Adrenal gland (tissue), 12 donors: ENCODE data around the gene POLG2. TPM values are rescaled to one million over a fixed set of nuclear protein-coding genes. Genes with fewer than 3 reads are reported as not detected.

Experiments used
- DNase-seq, 7 donors: peaks; one replicate each; pipeline ENCODE4 v3.0.0-alpha.2; 2019 to 2020
- H3K27ac ChIP-seq, 5 donors: fragments of 200-600 bp; sonication (generic) in 4 of 5; 1 replicate in 3 of 5; 2 replicates in 2 of 5; pipeline versions ENCODE4 v1.5.1 to v1.8.0; 2016 to 2020; ENCODE audit warnings: mild to moderate bottlenecking in 1 of 5
- H3K27me3 ChIP-seq: fragments of 200-600 bp; 2 replicates; pipeline ENCODE4 v1.8.0; 2021
- H3K36me3 ChIP-seq, 2 donors: fragments of 200-600 bp; replicated peaks in 1 of 2; 1 replicate in 1 of 2; 2 replicates in 1 of 2; pipeline versions ENCODE4 v1.5.1 to v1.8.0; 2018 to 2022
- H3K4me1 ChIP-seq, 2 donors: fragments of 200-600 bp; replicated peaks in 1 of 2; 1 replicate in 1 of 2; 2 replicates in 1 of 2; pipeline versions ENCODE4 v1.5.1 to v1.8.0; 2018 to 2021
- H3K4me3 ChIP-seq, 4 donors: fragments of 200-600 bp; sonication (generic) in 3 of 4; one replicate each; pipeline ENCODE4 v1.5.1; 2016 to 2018
- H3K9me3 ChIP-seq, 3 donors: fragments of 200-600 bp; sonication (generic) in 1 of 3; replicated peaks in 1 of 3; 1 replicate in 2 of 3; 2 replicates in 1 of 3; pipeline versions ENCODE4 v1.5.1 to v1.8.0; 2016 to 2021
- POLR2A ChIP-seq, 2 donors: fragments of 450-650 bp; IDR thresholded peaks; one replicate each; pipeline ENCODE4 v1.6.1; 2017; ENCODE audit warnings: antibody characterized with exemption in 2 of 2, mild to moderate bottlenecking in 2 of 2, moderate library complexity in 1 of 2
- WGBS, 4 donors: extraction: QIAGEN DNeasy Blood & Tissue Kit in 2 of 4; methylation state at CpG; one replicate each; pipeline versions ENCODE4 v1.1.5 to v1.1.7; 2013 to 2017; 5-methylcytosine and 5-hydroxymethylcytosine counted together
- intact Hi-C, 2 donors: fragments of 100-400 bp; cut with DNase I; formaldehyde crosslinking; loops; one replicate each; pipeline versions ENCODE4 v1.14.1 to v1.15.0; 2022 to 2023
- polyA plus RNA-seq, 3 donors: library from polyadenylated mRNA; stranded (reverse); fragments of 200-250 nt in 2 of 3; fragments of 350-450 nt in 1 of 3; fragmentation: Illumina TruSeq in 1 of 3; extraction: RNeasy Lipid Tissue Mini Kit (QIAGEN cat#74804) in 1 of 3; gene quantifications; one replicate each; pipeline ENCODE4 v1.2.3, GENCODE V29; 2013 to 2014
- total RNA-seq, 9 donors: library from RNA; depleted of rRNA in 4 of 9; stranded (reverse); fragments of >200 nt in 4 of 9; fragments of 120-200 nt in 1 of 9; fragmentation: NEBNext Ultra II Directional in 1 of 9; extraction: Animal tissue kit (Norgen Biotek cat#: 25700) in 1 of 9; gene quantifications; one replicate each; pipeline versions ENCODE4 v1.1.0 to v1.2.4, GENCODE V29; 2013 to 2023
- TF ChIP-seq, protein P1 (sequence below), 6 experiments: fragments of 450-650 bp in 4 of 6; fragments of 200-600 bp in 2 of 6; sonication (generic) in 1 of 6; IDR thresholded peaks; 1 replicate in 5 of 6; 2 replicates in 1 of 6; pipeline versions ENCODE4 v1.5.1 to v1.8.0; 2016 to 2021; ENCODE audit warnings: antibody characterized with exemption in 6 of 6, mild to moderate bottlenecking in 2 of 6, moderate library complexity in 1 of 6
- donor health status: healthy with polysubstance abuse.
- donor health status: Bipolar disorder and iron deficiency.
- donor health status: DM: yes; HTN: yes; CAD: no.
- donor health status: DM: no; HTN: no; CAD: no.
- donor health status: DM: no; HTN: no; CAD: no.
- donor health status: DM: yes; HTN: yes; CAD: no.

POLG2 gene
- total and polyA plus RNA-seq, 12 donors: 3.1 to 28.7 (median 11.1) TPM

DNA sequence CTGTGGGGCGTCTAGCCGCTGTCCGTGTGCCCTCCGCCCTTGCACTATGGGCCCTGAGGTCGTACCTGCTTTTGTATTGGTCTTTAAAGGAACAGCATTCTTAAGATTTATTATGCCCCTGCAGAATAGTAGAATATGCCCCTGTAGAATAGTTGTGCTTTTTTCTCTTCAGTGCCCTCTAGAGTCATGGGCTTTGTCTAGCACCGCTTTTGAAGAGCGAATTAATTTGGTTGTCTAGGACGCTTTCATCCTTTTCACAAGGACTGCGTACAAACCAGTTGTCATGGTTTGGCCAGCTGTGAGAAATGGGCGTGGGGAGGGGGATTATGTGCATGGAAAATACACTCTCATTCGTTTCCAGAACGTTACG is 10.5 kb upstream of the POLG2 start:
- Histone ChIP-seq H3K9me3 (no peaks in the 10 kb centered on the region), H3K36me3 (peaks cover 0 to 49% of the 10 kb centered on the region in 2 donors), H3K27ac (peak overlapping the region; percentile 100), H3K4me1 (peaks cover 24 to 41% of the 10 kb centered on the region in 2 donors), H3K4me3 (peak overlapping the region; percentile 52 to 95 (median 82)), H3K27me3 (no peaks in the 10 kb centered on the region)
- no peak for TF ChIP-seq POLR2A (IDR thresholded peaks at IDR 0.05)
- TF ChIP-seq, protein P1, sequence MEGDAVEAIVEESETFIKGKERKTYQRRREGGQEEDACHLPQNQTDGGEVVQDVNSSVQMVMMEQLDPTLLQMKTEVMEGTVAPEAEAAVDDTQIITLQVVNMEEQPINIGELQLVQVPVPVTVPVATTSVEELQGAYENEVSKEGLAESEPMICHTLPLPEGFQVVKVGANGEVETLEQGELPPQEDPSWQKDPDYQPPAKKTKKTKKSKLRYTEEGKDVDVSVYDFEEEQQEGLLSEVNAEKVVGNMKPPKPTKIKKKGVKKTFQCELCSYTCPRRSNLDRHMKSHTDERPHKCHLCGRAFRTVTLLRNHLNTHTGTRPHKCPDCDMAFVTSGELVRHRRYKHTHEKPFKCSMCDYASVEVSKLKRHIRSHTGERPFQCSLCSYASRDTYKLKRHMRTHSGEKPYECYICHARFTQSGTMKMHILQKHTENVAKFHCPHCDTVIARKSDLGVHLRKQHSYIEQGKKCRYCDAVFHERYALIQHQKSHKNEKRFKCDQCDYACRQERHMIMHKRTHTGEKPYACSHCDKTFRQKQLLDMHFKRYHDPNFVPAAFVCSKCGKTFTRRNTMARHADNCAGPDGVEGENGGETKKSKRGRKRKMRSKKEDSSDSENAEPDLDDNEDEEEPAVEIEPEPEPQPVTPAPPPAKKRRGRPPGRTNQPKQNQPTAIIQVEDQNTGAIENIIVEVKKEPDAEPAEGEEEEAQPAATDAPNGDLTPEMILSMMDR (IDR thresholded peaks at IDR 0.05): peak in 5 of 6 experiments; percentile 32 to 53 (median 39)
- peak in 5 of 7 donors; percentile 49 to 73 (median 56) for DNase-seq
- WGBS, 4 donors: 0% methylated on average over 13 of the region's 13 CpGs
- intact Hi-C loops: no loop called here

DNA sequence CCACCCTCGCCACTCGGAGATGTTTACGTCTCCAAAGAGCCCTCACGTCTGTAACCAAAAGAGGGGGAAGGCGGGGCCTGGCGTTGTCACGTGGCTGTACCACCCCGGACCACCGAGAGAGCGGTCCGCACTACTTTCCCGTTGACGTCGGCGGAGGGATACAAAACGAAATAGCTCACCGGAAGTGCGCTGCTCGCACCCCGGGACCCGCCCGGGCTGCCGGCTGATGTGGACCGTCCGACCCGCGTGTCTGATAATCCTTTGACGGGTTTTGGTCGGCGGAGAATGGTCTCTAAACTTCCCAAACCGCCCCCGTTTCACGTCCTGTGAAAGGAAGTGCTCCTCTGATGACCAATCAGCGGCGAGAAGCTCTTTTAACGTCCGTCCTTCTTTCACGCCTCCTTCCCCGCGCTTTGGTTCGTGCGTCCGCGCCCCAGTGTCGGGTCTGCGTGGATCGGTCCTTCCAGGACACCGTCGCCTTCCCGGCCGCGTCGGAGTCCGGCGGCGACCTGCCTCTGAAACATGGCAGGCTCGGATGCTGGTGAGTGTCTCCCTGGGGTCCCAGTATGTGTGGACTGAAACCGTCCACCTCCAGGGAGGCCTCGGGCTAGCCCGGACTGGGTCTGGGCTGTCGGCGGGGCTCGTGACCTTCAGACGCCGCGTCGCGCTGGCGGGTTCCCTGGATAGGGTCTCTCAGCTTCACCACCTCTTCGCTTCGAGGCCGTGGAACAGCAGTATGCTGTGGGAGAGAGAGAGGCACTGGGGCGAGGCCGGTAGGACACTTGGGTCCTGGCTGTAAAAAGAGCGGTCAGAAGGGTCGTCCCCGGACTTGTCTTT is 9.9 kb upstream of the POLG2 start, which contains the start of gene CEP95:
CEP95 (plus strand) TSS at position 402 of the 837 bp plus-strand sequence; CDS start at position 523, 121 bp downstream.
- Histone ChIP-seq H3K9me3 (no peaks in the 10 kb centered on the region), H3K27me3 (no peaks in the 10 kb centered on the region), H3K36me3 (peaks cover 0 to 49% of the 10 kb centered on the region in 2 donors), H3K4me3 (peak within 1 kb of the TSS; percentile 52 to 97 (median 92)), H3K4me1 (peaks cover 30 to 47% of the 10 kb centered on the region in 2 donors), H3K27ac (peak within 1 kb of the TSS; percentile 100)
- peak; percentile 93 to 98 (median 96) for DNase-seq
- WGBS, 4 donors: 0 to 2% (median 0%) methylated on average over 15 to 77 of the region's 77 CpGs
- TF ChIP-seq, protein P1 (IDR thresholded peaks at IDR 0.05): peak in 1 of 6 experiments; percentile 14
- peak in 1 of 2 donors; percentile 71 for TF ChIP-seq POLR2A (IDR thresholded peaks at IDR 0.05)
- intact Hi-C loops: no loop called here

DNA sequence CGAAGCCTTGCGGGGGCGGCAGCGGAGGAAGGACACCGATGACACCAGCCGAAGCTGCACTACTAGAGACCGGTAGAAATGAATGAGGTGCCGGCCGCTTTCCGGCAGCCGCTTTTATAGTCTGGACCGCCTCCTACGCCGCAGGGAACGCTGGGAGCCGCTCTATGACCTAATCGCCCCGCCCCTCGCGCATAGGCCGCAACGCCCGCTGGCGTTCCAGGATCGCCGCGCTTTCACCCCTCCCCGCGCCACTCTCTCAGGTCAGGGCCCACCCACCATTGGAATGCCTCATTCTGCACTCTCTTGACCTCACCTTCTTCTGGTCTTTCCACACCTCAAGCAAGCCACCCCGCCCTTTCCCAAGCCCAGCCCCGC is 9.3 kb upstream of the POLG2 start, which contains the start of gene DDX5:
DDX5 (minus strand) TSS at position 89 of the 375 bp plus-strand sequence. CDS start 170 bp downstream, outside the sequence.
- TF ChIP-seq, protein P1 (IDR thresholded peaks at IDR 0.05): no peak
- peak; percentile 99 for TF ChIP-seq POLR2A (IDR thresholded peaks at IDR 0.05)
- Histone ChIP-seq H3K27me3 (no peaks in the 10 kb centered on the region), H3K27ac (peak within 1 kb of the TSS; percentile 100), H3K4me1 (peaks cover 36 to 53% of the 10 kb centered on the region in 2 donors), H3K4me3 (peak within 1 kb of the TSS; percentile 74 to 97 (median 92)), H3K36me3 (peaks cover 0 to 49% of the 10 kb centered on the region in 2 donors), H3K9me3 (no peaks in the 10 kb centered on the region)
- peak; percentile 97 to 99 (median 98) for DNase-seq
- 0 to 1% (median 0%) methylated on average over 6 to 31 of the region's 31 CpGs for WGBS, 4 donors
- intact Hi-C loops: no loop called here
